GM18858 (cell line): Measurements from ENCODE around the gene AP5B1.
A peak's percentile ranks its signal among the peaks of the same experiment; 100 is the strongest.

Experiments
- ATAC-seq: cut with Tn5 transposase; IDR thresholded peaks from one replicate; pipeline ENCODE4 v1.9.1; 2021; ENCODE audit not compliant: unreplicated experiment

Gene AP5B1, protein sequence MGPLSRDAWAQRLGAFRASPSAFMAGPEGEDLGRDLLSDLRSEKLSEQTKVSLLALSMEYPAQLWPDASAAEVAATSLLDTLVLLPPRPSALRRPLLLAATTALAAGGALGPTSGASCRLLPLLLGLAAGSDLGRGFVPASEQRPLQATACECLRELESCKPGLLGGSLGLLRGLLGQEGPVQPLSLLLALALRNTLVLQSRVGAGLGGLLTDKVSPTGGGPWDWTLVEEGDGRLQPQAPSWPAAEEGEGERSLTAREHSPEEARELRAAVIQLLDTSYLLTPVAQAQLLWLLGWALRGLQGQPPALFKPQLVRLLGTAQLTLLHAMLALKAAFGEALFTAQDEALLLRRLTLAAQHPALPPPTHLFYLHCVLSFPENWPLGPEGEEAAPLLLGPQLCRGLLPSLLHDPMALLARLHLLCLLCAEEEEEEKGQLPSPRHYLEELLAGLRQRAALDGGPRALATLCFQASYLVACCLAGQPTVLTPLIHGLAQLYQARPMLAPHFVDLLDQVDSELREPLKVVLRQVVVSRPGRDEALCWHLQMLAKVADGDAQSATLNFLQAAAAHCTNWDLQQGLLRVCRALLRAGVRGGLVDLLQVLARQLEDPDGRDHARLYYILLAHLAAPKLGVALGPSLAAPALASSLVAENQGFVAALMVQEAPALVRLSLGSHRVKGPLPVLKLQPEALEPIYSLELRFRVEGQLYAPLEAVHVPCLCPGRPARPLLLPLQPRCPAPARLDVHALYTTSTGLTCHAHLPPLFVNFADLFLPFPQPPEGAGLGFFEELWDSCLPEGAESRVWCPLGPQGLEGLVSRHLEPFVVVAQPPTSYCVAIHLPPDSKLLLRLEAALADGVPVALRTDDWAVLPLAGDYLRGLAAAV

DNA sequence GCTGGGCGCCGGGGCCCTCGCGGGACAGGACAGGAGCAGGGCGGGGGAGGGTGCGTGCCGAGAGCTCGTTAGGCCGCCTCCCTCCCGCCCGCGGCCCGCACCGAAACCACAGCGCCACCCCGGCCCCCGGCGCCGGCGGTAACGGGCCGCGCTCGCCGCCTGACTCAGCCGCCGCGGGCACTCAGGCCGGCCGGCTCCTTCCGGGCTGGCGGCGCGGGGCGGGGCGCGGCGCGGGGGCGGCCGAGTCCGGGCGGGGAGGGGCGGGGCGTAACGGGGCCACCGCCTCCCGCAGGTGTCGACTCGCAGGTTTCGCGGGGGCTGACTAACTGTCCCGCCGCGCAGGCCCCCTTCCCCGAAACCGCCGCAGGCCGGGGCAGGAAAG, at the start of gene AP5B1:
TSS of gene AP5B1 (minus strand) at position 207 of the 382 bp plus-strand sequence. CDS start 385 bp downstream, outside the sequence.
- peak; percentile 35 for ATAC-seq

DNA sequence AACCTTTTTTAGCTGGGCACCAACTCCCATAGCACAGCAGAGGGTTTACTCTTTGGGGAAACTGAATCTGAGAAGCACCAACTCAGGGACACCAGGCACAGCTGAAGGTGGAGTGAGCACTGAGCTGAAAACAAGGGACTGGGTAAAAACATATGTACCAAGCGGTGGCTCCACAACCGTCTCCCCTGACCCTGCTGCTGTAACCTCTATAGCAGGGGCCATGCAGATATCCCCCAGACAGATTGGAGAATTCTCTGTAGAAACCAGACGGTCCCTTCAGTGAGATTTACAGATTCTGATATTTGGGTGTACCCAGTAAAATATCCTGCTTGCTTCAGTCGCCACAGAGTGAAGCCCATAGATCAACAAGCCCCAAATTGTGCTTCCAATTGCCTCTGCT, 48.7 kb upstream of the AP5B1 start:
- no peak for ATAC-seq

DNA sequence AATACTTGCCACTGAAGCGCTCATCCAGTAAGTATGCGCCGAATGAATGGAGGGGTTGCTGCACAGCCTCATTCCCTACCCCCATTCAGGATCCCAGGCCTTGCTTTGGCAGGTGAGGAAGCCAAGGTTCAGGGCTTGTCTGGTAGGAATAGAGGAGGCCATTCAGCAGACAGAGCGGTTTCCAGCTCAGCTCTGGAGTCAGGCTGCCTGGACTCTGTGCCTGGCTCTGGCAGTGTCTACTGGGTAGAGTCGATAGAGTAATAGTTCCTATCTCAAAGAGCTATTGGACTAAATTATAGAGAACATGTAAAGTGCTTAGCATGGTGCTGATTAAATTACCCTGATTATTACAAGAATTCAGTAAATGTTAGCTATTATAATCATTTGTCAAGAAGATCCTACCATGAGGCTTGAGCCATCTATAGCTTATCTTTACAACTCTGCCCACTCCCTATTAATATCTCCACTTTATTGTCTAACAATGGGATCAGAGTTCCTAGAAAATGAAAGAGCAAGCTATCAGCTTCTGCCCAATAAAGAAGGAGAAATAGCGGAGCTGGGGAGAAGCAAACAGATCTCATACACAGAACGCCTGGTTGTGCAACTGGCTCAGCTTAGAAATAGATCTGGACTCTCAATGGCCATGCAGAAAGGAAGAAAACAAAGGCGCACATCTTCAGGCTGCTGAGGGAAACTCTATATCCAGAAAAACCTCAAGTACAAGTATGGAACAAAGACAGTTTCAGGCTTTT, 46.4 kb upstream of the AP5B1 start:
- no peak for ATAC-seq

GRCh38 chr11:65822776-65823528, 42.2 kb upstream of the AP5B1 start:
- ATAC-seq = no peak

DNA sequence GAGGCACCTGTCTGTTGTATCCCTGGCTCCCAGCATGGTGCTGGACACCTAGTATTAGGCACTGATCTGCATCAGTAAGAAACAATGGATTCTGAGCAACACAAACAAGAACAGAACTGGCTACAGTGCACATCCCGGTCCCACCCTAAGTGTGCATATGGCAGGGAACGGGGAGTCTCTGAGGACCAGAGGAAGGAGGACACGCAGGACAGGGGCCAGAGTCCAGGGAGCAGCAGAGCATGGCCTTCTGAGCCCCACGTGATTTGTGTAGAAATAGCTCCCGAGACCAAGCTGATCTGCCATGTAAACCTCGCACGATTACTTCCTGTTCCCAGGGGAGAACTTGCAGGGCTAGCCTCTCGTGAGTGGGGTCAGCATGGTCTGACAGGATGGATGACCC, 40.3 kb upstream of the AP5B1 start:
- ATAC-seq = no peak

DNA sequence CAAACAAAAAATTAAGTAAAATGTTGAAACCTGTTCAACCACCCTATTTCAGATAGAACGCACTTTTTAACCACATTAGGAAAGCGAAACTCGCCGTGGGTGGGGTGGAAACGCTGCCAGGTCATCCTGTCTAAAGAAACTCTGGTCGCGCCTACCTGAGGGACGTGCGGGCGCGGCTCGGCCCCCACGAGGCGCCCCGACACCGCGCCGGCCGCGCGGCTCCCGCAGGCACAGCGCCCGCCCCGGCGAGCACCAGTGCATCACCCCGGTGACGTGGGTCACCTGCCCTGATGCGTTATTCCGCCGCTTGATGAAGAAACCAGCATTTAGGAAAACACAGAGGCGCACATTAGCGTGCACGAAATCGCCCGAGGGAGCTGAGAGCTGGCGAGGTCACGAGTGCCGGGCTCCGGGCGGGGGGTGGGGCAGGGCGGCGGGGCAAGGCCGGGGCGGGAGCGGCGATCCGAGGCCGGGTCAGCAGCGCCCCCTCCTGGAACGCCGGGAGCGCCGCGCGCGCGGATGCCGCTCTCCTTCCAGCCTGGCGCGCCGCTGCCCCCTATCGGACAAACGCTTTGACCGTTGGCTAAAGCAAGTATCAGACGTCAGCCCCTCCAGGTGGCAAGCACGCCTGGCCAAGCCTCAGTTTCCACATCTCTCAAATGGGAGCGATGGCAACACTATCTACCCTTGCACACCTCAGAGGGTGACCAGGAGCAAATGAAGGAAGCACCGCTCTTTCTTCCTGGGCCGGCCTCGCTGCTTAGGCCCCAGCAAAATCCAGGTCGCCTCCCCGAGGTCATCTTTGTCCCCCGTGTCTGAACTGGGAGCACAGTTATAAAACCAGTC, 37.3 kb upstream of the AP5B1 start:
- no peak for ATAC-seq

GRCh38 chr11:65817312-65817834, 36.6 kb upstream of the AP5B1 start:
- no peak for ATAC-seq

DNA sequence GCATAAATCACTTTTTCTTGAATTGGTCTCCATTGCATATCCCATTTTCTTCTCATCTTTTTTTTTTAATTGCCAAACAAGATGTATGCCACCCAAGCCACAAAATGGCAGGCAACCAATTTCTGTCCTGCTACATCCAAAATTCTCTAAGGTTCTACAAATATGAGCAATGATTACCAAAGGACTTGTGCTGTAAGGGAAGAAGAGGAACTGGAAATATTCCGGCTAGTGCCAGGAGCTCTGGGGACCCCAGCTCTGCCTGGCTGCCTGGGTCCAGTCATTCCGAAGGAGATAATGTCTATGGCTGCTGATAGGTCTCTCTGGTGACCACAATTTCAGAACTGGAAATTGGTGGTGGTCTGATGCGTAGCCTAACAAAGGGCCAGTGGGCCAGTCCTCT, 35.9 kb upstream of the AP5B1 start:
- ATAC-seq = no peak

DNA sequence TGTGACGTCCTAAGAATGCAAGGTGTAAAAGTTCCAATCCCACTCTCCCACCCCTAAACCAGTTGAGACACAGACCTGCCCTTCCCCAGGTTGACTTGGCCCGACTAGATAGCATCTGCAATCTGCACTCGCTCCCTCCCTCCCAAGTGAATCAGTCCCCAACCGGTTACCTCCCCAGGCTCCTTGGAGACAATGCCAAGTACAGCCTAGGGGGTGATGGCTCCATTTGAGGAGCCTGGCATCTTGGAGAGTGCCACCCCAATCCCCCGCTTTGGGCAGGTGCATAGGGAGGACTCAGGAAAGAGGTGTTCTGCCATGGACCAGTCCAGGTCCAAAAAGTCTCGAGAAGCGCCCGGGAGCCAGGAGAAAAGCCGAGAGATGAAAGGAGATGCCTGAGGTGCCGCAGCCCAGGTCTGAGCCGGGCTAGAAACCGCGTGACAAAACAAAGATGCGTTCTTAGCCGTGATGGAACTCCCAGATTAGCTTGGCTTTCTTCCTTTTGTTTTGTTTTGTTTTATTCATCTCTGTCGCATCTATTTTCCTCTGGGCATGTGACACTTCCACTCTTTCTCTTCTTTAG, 34.3 kb upstream of the AP5B1 start:
- no peak for ATAC-seq

DNA sequence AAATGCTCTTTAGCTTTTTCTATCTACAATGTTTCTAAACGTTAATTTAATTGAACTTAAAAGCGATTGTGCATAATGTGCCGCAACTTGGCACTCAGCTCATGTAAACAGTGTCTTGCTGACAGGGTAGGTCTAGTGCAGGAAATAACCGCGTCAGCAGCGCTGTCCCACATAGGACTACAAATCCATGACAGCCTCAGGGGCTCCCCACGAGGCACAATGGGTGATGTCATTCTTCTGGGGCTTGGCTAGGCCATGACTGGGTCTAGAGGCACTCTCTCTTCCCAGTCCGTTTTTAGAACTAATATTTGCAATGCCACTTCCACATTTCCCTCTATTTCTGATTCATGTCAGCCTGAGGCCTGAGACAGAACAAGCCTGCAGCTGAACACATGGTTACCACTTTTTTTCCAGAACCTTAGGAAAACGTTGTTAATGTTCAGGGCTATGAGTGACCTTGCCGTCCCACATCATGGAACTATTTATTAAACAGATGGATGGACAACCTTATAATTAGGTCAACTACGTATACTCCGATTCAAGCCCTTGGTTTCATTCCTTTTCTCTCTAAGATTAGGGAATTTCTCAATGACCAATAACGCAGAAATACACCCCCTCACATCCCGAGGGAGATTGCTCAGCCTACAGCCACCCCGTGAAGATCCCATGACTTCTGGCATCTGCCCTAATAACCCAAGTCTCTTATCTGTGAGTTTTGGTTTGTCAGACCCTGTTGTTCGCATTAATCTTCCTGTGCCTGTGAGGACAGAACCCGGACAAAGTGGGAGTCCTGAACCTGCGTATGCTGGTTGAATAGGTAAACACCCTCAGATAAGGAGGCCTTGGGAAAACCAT, 33.6 kb upstream of the AP5B1 start:
- ATAC-seq = no peak

DNA sequence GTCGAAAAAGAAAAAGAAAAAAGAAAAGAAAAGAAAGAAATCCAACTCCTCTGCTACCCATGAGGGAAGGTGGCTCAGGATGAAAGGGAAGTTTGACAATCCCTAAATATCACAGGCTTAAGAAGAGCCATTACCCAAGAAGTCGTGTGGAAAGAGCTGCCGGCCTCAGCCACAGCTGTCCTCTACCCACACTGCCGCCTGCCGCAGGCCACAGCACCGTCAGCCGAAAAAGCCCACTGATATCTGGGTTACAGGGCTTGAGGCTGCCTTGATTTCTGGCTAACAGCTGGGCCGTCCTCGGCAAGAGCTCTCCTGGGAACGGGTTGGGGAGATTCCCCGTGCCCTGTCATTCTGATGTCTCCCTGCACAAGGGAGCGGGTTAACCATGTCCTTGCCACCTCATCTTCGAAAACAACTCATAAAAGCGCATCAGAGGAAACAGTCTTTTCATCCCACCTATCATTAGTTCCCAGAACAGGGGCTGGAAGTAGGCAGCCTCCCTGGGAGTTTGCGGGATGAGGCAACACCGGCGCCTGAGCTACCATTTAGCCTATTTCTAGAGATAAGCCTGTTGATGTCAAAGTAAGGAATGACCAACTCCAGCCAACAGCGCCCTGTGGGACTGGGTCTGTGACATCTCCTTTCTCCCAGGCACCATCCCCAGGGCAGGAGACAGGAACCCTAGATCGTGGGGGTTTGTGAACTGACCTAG, 31.1 kb upstream of the AP5B1 start:
- ATAC-seq = no peak

- ATAC-seq = no peak
These were observed 29.5 kb upstream of the AP5B1 start for GRCh38 chr11:65810046-65810868.

DNA sequence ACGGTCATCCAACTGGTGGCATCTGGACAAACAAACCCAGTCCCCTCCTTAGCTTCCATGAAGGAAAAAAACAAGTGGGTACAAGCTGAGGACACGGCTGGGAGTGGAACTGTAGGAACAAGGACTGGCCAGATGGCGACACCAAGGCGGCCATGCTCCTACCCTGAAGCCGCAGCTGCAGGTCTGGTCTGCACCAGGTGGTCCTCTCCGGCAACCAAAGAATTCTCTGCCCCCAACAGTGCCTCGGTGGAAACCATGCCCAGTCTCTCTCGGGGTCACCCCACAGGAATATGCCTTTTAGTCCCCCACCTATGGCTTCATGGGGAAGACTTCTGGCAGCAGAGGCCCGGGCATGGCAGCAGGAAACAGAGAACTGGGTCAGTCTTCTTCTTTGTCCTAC, 28.7 kb upstream of the AP5B1 start:
- ATAC-seq = no peak

DNA sequence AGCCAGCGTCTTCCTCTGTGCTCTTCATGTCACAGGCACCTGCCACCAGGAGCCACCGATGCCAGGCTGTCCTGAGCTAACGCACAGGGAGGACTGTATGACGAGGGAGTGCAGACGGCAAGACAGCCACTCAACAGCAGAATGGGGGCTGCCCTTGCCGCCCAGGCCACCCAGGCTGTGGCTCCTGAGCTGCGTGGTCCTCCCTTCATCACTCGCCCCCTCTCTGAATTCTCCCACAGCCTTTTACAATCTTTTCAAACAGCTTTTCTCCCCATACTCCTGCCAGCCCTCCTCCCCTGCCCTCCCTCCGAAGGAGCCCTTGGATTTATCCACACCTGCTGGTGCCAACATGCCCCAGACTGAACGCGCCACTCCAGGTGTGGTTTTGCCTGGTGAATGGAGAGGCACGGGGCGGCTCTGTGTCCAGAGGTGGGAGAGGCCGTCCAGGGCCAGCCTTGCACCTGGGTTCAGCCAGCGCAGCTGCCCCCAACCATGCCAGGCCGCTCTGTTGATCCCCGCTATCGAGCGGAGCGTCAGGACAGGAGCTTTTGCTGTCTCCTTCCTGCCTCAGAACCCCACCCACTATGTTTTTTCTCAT, 28.1 kb upstream of the AP5B1 start:
- ATAC-seq = no peak

GRCh38 chr11:65806979-65807378, 26.2 kb upstream of the AP5B1 start:
- ATAC-seq = no peak

- no peak for ATAC-seq
These were observed 23.2 kb upstream of the AP5B1 start for GRCh38 chr11:65803797-65804492.
